ENCODE measurements around the gene TRAFD1.

The TRAFD1 gene

DNA sequence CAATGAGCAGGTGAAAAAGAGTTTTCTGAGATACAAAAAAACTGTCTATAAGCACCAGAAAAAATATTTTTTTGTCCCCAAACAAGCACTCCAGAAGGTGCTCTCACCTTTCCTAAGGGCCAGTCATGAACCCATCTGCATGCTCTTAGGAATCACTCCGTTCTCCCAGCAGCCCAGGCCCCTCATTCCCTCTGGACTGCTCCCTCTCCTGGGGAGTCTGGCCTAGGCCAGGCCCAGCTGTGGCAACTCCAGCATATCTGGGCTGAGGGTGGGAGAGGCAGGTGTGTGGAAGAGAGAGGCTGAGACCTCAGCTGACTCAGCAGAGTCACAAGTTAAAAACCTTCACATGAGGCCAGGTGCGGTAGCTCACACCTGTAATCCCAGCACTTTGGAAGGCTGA lies 54.6 kb downstream of the TRAFD1 start:
- no peak for DNase-seq

DNA sequence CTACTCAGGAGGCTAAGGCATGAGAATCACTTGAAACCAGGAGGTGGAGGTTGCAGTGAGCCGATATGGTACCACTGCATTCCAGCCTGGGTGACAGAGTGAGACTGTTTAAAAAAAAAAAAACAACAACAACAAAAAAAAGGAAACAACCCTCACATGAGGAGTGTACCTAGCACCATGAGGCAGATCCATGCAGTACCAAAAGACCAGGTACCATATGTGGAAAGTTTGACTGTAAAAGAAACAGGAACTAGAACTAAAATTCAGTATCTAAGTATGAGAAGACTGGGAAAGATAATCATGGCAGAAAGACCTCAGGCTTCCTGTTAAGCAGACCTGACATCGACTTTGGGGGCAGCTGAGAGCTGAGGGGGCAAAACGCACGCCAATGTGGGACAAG lies 55.1 kb downstream of the TRAFD1 start:
- no peak for DNase-seq

DNA sequence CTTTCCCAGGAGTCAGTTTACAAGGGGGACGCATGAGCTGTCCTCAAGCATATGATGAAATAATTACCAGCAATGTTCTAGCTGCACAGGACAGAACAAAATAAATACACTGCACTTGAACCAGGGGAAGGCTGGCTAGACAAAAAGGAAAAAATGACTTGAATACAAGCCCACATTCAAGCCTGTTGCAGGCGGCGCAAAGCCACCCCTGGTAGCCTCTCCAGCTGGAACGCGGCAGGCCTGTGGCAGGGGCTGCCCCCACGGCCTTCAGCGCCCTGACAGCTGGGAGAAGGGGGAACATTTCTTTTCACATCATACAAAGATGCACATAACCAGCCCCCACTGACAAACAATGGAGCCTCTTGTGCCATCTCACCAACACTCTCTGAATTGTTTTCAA lies 57.1 kb downstream of the TRAFD1 start:
- no peak for DNase-seq

DNA sequence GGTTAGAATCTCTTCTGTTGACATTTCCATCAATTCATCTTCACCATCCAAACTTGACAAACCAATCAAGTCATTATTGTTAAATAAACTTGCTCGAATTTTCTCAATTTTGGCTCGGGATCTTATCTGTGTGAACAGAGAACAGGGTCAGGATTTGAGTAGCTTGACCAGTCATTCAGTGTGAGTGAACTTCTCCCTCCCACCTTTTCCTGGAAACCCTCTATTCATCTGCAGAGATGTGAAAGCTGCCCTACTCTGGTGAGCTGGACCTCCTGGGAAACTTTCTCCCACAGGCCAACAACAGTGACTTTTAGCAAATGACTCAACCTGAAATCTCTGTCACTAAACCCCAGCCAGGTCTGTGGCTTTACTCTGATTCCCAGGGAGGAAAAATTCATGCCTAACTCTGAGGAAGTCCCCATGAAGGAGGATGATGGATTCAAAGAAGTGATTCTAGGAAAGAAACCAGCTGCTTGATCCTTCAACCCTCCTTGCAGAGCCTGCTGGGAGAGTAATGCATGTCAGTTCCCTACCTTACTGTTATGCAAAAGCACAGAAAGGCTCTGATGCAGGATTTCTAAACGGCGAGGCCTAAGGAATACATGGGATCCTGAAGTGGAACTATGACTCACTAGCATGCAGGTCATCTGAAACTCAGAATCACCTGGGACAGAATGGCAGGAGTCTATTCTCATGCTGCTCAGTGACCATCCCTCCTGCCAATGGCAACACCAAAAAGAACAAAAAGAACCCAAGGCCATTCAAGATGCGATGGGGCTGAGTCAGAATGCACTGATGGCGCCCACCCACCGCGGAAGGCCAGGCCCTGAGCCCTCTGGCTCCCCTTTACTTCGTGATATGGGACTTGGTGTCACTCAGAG lies 58.0 kb downstream of the TRAFD1 start:
- no peak for DNase-seq

DNA sequence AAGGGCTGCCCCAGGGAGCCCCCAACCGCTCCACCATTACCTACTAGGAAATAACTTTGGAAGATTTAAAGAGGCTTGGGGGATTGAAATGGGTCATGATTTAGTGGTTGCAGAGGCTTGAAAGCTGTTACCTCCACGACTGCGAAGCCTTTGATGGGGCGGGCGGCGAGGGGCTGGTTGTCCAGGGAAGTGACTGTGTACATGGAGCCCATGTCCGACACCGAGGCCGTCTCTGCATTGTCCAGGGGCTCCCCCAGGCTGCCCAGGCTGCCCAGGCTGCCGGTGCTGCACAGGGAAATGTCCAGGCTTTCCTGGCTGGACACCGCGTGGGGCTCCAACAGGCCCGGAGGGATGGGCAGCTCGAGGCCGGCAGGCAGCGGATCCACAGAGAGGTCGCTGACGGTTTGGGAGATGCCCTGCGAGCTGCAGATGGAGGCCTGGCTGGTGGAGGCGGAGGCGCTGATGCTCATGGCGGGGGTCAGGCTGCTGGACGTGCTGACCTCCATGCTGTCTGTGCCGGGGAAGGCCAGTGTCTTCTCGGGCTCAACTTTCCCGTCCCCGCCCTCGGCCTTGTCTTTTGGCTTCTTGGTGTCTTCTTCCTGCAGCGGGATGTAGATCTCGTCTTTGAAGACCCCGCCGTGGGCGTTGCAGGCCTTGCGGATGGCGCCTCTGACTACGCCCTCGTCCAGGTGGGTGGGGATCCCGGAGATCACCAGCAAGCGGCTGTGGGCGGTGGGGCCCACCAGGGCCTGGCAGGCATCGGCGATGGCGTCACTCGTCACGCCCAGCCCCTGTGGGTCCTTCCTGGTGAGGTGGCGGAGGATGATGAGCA lies 58.9 kb downstream of the TRAFD1 start:
- DNase-seq, result no peak

DNA sequence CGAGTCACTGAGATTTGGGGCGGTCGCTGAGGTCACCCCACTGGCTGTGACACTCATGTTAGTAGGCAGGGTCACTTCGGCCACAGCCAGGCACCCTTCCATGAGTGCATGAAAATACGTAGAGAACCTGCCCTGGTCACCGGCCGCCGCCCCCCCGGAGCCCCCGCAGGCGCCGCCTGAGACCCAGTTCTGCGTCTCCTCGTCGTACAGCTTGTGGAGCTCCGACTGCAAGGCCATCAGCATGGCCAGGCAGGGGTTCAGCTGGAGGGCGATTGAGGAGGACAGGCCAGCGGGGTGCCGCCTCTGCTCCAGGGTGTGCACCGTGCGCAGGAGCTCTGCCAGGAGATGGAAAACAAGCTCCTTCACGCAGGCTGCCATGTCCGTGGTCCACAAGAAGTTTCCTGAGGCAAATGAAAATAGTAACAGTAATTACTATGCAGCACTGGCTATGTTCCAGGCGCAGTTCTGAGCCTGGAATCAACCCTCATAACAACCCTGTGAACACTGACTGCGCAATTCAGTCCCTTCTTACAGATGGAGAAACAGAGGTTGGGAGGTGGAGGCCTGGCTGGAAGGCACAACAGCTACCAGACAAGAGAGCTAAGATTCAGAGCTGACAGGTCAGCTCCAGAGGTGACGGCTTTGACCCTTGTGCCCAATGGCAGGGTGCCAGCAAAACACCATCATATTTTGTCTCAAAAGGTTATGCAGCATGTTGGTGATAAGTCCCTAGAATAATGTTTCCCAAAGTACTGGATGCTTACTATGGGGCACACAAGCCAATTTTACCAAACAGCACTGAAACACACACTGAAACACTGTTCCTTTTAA lies 59.9 kb downstream of the TRAFD1 start:
- DNase-seq, result no peak

DNA sequence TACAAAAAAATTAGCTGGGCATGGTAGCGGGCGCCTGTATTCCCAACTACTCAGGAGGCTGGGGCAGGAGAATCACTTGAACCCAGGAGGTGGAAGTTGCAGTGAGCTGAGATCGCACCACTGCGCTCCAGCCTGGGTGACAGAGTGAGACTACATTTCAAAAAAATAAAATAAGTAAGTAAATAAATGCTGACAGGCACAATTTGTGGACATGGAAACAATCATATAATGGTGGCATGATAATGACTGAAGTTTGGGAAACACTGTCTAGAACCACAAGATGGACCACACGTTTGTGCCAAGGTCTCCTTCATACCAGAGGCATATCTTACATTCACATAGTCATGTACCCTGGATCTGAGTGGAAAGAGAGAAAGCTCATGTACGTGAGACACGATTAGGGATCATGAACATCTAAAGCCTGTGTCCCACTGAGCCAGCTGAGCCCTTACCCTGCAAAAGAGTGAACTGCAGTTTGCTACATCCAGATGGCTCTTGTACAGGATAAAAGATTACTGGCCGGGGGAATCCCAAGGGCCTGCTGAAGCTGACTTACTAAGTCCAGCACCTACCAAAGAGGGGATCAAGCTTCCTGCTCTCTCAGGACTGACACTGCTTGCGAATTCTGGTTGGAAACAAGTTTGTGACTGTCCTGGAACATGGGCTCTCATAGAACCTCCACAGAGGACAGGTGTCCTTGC lies 62.9 kb downstream of the TRAFD1 start:
- DNase-seq, result no peak

DNA sequence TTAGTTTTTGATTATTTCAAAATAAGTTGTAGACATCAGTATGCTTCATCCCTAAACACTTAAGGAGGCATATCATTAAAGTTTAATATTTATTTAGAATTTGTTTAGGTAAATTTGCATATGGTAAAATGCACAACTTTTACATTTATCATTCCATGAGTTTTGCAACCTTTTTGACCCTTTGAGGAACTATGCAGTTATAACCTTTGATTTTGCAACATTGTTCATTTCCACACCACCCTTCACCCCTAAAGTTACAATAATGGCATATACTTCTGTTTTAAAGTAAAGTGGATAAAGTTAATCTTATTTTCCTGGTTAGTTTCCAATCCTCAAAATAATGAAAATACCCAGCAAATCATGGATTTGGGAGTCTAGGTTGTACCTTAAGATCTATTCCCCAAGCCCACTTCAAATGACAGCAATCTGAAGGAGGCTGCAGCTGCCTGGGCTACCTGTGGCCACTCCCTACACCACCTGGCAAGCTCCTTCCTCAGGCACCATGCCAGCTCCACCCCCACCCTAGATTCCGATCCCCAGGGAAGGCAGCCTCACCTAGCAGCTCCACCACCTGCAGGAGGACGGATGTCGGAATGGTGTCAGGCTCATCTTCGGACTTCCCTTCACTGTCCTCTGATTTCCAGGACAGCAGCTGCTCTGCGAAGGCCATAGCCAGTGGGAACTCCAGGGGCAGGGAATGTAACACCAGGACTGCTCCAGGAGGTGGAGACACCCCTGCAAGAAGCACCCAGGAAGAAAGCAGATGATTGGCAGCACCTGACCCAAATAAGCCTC lies 65.1 kb downstream of the TRAFD1 start:
- no peak for DNase-seq

DNA sequence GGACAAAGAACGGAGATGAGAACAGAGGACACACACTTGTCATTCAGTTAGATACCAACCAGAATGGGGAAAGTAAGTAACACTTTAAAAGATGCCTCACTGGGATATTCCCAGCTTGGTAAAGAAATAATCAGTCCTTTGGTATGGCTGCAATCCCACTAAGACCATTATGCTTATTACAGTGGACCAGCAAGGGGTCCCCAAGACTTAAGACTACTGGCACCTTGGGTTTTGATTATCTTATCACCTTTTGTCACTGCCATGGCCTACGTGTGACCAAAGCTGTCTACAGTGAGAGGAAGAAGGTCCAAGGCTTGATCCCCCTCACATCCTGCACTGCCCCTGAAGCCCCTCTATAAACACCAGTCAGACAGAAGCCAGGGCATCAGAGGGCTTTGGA lies 65.8 kb downstream of the TRAFD1 start:
- DNase-seq, result no peak

DNA sequence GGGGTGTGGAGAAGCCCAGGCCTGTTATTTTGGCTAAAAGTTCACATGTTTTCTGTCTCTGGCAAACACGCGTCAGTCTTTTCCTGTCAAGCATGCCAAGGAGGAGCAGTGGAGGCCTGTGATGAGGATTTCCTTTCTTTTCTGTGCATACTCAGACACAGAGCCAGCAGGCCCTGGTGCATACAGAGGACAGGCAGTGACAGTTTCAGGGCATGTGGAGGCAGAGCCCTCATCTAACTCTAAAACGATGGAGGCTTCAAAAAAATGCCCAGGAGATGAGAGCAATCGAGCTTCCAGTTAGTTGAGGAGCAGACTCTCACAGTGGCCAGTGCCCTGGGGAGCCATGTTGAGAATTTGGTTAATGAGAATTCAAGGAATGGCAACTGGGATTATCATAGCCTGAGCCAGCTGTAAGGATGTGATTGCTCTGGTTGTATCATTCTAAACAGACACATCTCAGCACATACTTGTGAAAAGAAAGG lies 66.5 kb downstream of the TRAFD1 start:
- DNase-seq, result no peak

DNA sequence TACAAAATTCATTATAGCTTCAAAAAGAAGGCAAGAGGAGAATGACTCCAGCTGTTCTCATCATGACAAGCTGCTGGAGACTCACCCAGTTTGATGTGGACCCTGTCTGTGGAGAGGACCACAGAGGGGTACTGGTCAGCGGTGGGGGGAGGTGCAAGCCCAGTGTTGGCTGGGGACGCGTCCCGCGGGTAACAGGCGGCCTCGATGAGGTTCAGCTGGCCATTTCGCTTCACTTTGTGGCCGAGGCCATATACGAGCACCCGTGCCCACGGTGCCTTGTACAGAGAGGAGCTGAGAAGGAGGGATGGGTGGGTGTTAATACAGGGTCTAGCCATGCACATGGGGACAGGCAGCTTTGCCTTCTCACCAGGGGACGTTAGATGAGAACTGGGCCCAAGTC lies 67.1 kb downstream of the TRAFD1 start:
- no peak for DNase-seq

DNA sequence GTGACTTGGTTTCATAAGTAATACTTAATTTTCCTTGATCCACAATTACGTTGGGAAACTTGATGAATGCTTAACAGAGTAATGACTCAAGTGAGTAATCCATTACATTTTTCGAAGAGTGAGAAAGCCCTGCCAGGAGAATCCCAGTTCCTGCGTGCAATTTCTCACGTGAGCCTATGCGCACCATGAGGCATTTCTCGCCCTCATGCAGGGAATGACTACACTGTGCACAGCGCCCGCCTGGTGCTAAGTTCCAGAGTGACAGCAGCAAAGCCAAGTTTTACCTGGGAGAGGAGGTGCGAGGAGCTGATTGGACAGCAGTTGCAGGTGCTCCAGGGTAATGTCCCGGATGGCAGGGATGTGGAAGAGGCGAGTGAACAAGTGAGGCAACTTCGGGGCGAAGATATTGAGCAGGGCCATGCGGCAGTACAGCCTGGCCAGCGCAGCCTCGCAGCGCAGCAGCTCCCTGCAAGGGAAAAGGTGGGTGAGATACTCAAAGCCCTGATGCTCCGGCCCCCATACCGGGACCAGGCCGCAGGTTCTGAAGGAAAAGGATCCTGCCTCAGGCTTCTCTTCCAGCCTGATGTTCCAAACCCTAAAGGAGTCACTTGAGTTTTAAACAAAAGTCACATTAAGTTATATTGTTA lies 69.4 kb downstream of the TRAFD1 start:
- no peak for DNase-seq

DNA sequence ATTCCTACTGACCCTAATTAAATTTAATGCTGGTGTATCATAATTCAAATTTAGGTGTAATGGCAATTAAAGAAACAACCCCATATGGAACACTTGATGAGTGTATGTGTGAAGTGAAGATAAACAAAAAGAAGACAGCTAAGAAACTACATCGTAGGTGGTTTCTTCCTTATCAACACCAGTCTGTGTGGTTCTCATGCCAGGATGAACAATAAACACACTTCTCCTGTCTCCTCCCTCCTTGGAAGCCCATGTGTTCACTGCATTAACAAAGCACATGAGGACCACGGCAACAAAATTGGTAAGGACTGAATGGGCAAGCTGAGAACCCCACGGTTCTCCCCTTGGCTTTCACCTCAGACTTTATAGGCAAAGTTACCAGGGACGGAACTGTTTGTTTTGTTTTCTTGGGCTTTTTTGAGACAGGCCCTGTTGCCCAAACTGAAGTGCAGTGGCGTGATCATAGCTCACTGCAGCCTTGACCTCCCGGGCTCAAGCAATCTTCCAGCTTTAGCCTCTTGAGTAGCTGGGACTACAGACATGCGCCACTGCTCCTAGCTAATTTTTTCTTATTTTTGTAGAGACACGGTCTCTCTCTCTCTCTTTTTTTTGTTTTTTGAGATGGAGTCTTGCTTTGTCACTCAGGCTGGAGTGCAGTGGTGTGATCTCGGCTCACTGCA lies 71.0 kb downstream of the TRAFD1 start:
- DNase-seq, result no peak

DNA sequence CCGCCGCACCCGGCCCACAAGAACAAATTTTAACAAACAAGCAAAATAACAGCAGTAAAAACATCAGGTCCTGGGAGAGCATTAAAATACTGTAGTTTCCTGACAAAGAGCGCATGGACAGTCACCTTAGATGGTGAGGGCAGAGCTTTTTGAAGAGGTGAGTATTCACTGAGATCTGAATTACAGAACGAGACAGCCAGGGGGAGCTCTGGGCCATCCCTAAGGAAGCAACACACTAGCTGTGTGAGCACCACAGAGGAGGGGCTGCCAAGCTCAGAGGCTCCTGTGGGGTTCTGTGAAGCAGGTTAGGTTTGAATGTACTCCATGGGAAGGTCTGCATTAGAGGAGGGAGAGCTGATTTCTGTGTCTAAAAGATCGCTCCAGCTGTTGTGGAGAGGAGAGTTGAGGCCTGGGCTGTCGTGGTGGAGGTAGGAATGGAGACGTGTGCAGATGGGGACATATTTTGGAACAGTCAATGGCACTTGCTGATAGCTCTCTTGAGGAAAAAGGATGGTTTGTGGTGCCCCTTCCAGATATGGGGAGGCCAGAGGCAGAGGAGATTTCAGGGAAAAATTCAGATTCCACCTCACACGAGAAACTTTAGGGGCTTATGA lies 72.9 kb downstream of the TRAFD1 start:
- DNase-seq, result no peak

DNA sequence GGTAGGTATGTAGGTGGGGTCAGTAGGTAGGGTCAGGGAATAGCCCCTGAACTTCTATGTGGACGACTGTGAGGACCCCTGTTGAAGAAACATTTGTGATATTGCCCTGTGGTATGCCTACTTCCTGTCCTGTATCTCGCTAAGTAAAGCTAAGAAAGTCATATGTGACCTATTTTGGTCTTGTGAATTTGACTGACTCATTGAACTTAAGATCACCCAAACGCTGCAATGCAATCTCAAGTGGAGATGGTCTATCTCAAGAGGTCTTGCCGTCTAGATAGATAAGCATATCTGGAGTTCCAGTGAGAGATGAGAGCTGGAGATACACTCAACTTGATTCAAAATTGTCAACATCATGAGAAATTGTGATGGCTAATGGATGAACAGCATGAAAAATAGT lies 73.8 kb downstream of the TRAFD1 start:
- no peak for DNase-seq

Data from activated T-cell treated with anti-CD3 and anti-CD28 coated beads for 4 hours (primary cell).